Measurements from ENCODE around the gene WDFY4. TPM values are rescaled to one million over a fixed set of nuclear protein-coding genes. Genes with fewer than 3 reads are reported as not detected.

WDFY4 gene
- total RNA-seq, 1 donor from 2014 or later, result 0.94 TPM

- no peak for DNase-seq
These were observed 113.2 kb downstream of the WDFY4 start for GRCh38 chr10:48797830-48798229.

GRCh38 chr10:48798481-48799254 lies 114.0 kb downstream of the WDFY4 start:
- DNase-seq, result no peak

- DNase-seq, result no peak
These were observed 114.8 kb downstream of the WDFY4 start for GRCh38 chr10:48799341-48800006.

- no peak for DNase-seq
These were observed 115.5 kb downstream of the WDFY4 start for GRCh38 chr10:48800007-48800675.

- no peak for DNase-seq
These were observed 116.3 kb downstream of the WDFY4 start for GRCh38 chr10:48801001-48801421.

- no peak for DNase-seq
These were observed 118.0 kb downstream of the WDFY4 start for GRCh38 chr10:48802611-48803071.

- no peak for DNase-seq
These were observed 119.3 kb downstream of the WDFY4 start for GRCh38 chr10:48803801-48804584.

- no peak for DNase-seq
These were observed 120.1 kb downstream of the WDFY4 start for GRCh38 chr10:48804740-48805182.

GRCh38 chr10:48805411-48805810 lies 120.7 kb downstream of the WDFY4 start:
- no peak for DNase-seq

GRCh38 chr10:48805848-48806247 lies 121.2 kb downstream of the WDFY4 start:
- no peak for DNase-seq

- no peak for DNase-seq
These were observed 121.7 kb downstream of the WDFY4 start for GRCh38 chr10:48806342-48806741.

- DNase-seq, result no peak
These were observed 123.3 kb downstream of the WDFY4 start for GRCh38 chr10:48807791-48808470.

GRCh38 chr10:48809261-48809660 lies 124.6 kb downstream of the WDFY4 start:
- no peak for DNase-seq

- DNase-seq, result no peak
These were observed 126.8 kb downstream of the WDFY4 start for GRCh38 chr10:48811461-48811860.

GRCh38 chr10:48811917-48812316 lies 127.2 kb downstream of the WDFY4 start:
- no peak for DNase-seq

- DNase-seq, result no peak
These were observed 128.6 kb downstream of the WDFY4 start for GRCh38 chr10:48813291-48813690.

GRCh38 chr10:48813825-48814224 lies 129.2 kb downstream of the WDFY4 start:
- DNase-seq, result no peak

GRCh38 chr10:48814933-48815332 lies 130.3 kb downstream of the WDFY4 start:
- DNase-seq, result no peak

- DNase-seq, result no peak
These were observed 132.5 kb downstream of the WDFY4 start for GRCh38 chr10:48817141-48817540.

GRCh38 chr10:48818081-48818480 lies 133.4 kb downstream of the WDFY4 start:
- DNase-seq, result no peak

- DNase-seq, result no peak
These were observed 134.3 kb downstream of the WDFY4 start for GRCh38 chr10:48818861-48819520.

Measured in occipital lobe (tissue), 2 donors.